GM06990 (cell line): Measurements from ENCODE around the gene YWHAG.
"Not testable (repeated sequence)": the region's sequence is repeated elsewhere in the genome, so short reads cannot be mapped to it uniquely, and the experiment has no call there.

Experiments
- DNase-seq: peaks from one replicate; pipeline ENCODE4 v3.0.0-alpha.2; 2011; ENCODE audit not compliant: insufficient read length; ENCODE audit errors: extremely low read depth
- H3K27me3 ChIP-seq: replicated peaks from 2 replicates; pipeline ENCODE4 v1.6.0; 2011; ENCODE audit warnings: low read length; ENCODE audit not compliant: control insufficient read depth, insufficient read depth
- H3K36me3 ChIP-seq: 2 replicates; pipeline ENCODE4 v1.5.1; 2011; ENCODE audit warnings: low read length; ENCODE audit not compliant: control insufficient read depth, insufficient read depth
- H3K4me3 ChIP-seq: replicated peaks from 2 replicates; pipeline ENCODE4 v1.5.1; 2011; ENCODE audit warnings: low read depth, mild to moderate bottlenecking, control low read depth, low read length
- TF ChIP-seq, protein P1 (sequence below): IDR thresholded peaks from 2 replicates; pipeline ENCODE4 v1.5.1; 2011; ENCODE audit warnings: low read length, control low read depth, mild to moderate bottlenecking, inconsistent platforms; ENCODE audit not compliant: insufficient read depth, poor library complexity, severe bottlenecking

Gene YWHAG

DNA sequence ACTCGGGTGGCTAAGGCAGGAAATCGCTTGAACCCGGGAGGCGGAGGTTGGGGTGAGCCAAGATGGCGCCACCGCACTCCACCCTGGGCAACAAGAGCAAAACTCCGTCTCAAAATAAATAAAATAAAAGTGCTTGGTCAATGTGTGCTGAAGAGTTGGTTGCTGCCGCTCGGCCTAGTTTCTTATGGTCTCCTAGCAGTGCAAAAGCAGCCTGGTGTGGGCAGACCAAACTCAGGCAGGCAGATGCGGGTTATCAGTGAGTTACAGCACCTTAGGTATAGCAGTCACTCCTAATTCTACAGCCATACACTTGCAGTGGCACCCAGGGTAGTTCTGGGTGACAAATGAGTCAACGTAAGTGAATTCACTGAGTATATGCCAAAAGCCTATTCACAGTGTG lies 33.7 kb downstream of the YWHAG start:
- TF ChIP-seq, protein P1, sequence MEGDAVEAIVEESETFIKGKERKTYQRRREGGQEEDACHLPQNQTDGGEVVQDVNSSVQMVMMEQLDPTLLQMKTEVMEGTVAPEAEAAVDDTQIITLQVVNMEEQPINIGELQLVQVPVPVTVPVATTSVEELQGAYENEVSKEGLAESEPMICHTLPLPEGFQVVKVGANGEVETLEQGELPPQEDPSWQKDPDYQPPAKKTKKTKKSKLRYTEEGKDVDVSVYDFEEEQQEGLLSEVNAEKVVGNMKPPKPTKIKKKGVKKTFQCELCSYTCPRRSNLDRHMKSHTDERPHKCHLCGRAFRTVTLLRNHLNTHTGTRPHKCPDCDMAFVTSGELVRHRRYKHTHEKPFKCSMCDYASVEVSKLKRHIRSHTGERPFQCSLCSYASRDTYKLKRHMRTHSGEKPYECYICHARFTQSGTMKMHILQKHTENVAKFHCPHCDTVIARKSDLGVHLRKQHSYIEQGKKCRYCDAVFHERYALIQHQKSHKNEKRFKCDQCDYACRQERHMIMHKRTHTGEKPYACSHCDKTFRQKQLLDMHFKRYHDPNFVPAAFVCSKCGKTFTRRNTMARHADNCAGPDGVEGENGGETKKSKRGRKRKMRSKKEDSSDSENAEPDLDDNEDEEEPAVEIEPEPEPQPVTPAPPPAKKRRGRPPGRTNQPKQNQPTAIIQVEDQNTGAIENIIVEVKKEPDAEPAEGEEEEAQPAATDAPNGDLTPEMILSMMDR = no peak
- no peak overlapping the region for H3K4me3 ChIP-seq
- H3K36me3 ChIP-seq = peaks cover 26% of the 10 kb centered on the region
- DNase-seq = no peak
- H3K27me3 ChIP-seq = no peaks in the 10 kb centered on the region

DNA sequence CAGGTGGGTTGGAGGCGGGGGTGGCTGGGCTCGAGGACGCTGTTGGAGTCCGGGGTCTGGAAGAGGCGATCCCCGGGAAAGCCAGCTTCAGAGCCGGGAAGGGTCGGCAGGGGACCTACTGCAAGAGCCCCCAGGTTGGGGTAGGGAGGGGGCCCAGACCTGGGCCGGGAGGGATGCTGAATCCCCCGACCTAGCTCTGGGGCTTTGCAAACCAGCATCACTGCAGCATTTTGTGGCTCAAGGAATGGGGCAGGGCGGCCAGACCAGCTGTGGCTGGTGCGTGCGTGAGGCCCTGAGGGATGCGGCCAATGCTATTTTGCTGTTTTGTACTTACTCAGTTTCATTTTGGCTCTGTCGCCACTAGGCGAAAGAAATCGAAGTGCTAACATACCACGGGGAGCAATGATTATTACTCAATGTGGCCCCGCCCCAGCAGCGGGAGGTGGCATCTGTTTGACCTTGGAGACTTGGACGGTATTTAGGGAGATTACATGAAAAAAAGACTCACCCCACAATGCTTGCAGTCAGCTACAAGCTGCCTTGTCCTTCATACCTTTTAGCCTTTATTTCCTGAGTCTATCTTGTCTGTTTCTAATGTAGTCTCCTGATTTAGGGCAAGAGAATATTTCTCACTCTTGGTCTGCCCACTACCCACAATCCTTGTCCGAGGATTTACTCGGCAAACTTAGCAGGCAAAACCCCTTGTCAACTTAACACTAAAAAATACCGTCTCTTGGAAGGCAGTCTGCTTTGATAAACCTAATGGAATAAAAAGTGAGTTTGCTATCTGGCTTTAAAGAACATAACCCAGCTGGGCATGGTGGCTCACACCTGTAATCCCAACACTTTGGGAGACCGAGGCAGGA lies 40.1 kb downstream of the YWHAG start:
- Histone ChIP-seq H3K36me3 (0 out of 2 replicates have a peak, but pooled peaks cover 1% of the 10 kb centered on the region), H3K4me3 (peak overlapping the region; percentile 72), H3K27me3 (no peaks in the 10 kb centered on the region)
- TF ChIP-seq, protein P1 = peak; percentile 19
- DNase-seq = peak; percentile 79

DNA sequence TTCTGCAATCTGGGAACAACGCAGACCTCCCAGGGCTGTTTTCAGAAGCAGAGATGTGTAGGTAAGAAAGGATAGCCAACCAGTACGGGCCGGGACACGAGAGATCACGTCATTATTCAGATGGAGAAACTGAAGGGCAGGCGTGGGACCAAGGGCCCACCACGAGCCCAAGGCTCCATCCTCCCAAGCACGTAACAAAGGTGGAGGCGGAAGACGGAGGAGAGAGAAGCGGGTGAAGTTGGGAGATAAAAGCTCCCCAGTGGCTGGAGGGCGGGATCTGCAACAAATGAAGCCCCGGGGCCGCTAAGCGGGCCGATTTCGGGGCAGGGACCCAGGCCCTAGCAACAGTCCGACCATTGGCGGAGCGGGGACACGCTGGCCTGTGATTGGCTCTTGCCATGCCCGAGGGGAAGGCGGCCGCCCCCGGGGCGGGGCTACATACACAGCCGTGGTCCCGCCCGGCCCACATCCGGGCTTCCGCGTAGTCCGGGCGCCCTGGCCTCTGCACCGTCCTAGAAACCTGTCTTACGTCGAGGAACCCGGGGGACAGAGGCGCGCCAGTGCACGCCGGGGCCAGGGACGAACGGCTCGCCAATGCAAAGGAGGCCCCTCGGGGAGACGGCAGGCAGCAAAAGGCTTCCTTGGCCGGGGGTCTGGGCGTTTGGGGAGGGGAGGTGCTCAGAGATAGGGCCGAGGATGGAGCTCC lies 40.9 kb downstream of the YWHAG start:
- Histone ChIP-seq H3K36me3 (0 out of 2 replicates have a peak, but pooled peaks cover 1% of the 10 kb centered on the region), H3K4me3 (peak overlapping the region; percentile 72), H3K27me3 (no peaks in the 10 kb centered on the region)
- TF ChIP-seq, protein P1 = no peak
- peak; percentile 98 for DNase-seq

DNA sequence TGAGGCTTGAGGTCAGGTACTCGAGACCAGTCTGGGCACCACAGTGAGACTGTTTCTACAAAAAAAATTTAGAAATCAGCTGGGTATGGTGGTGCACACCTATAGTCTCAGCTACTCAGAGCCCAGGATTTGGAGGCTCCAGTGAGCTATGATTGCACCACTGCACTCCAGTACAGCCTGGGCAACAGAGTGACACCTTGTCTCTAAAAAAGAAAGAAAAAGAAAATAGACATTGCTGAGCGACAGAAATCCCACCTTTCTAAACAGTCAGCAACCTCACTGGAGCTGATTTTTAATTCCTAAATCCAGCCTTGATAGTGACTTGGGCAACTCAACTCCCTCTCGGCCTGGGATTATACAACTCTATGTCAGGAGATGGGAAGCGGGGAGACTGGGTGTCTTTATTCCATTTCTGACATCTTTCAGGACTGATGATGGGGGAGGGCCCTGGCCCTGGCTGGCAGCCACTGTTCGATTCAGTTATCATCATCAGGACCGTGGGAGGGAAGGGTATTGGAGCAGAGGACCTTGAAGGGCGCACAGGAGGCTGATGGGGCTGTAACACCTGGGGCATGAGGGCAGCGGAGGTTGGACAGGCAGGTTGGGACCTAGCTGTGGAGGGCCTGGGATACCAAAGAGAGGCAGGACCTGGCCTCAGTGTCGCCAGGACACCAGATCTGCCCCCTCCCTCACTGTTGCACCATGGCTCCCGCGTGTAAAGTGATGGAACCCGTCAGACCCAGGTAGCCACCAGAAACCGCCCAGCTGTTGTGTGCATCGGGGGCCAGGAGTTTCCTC lies 41.6 kb downstream of the YWHAG start:
- TF ChIP-seq, protein P1 = no peak
- no peak for DNase-seq
- Histone ChIP-seq H3K36me3 (no peaks in the 10 kb centered on the region), H3K4me3 (peak overlapping the region; percentile 64), H3K27me3 (no peaks in the 10 kb centered on the region)

DNA sequence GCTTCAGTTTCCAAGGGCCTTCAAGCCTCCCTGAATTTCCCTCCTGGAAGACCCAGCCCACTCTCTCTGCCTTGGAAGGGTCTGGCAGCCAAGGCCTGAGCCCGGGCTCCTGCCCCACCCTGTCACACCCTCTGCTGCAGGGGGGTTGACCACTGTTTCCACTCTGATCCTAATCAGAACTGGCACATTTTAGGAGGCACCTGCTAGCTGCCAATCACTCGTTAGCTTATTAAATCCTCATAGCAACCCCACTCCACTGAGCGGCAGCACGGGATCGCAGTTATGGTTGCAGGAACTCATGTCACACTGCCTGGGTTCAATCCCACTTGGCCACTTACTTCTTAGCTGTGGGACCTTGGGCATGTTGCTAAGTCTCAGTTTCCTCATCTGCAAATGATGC lies 43.4 kb downstream of the YWHAG start:
- TF ChIP-seq, protein P1 = peak; percentile 22
- H3K4me3 ChIP-seq = no peak overlapping the region
- H3K36me3 ChIP-seq = no peaks in the 10 kb centered on the region
- no peak for DNase-seq
- H3K27me3 ChIP-seq = no peaks in the 10 kb centered on the region

DNA sequence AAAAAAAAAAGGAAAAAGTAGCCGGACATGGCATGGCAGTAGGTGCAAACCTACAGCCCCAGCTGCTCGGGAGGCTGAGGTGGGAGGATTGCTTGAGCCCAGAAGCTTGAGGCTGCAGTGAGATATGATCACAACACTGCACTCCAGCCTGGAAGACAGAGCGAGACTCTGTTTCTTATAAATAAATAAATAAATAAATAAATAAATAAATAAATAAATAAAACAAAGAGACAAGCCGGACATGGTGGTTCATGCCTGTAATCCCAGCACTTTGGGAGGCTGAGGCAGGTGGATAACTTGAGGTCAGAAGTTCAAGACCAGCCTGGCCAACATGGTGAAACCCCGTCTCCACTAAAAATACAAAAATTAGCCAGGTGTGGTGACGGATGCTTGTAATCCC lies 44.1 kb downstream of the YWHAG start:
- not testable (repeated sequence) for H3K27me3 ChIP-seq, H3K36me3 ChIP-seq, DNase-seq, H3K4me3 ChIP-seq
